Measurements from ENCODE around the gene RAB4B. TPM values are rescaled to one million over a fixed set of nuclear protein-coding genes. Genes with fewer than 3 reads are reported as not detected.
"Not testable (repeated sequence)": the region's sequence is repeated elsewhere in the genome, so short reads cannot be mapped to it uniquely, and the experiment has no call there.

Gene RAB4B
- total RNA-seq, 2 donors from 2014 or later, result 37.9 to 38.2 TPM

DNA sequence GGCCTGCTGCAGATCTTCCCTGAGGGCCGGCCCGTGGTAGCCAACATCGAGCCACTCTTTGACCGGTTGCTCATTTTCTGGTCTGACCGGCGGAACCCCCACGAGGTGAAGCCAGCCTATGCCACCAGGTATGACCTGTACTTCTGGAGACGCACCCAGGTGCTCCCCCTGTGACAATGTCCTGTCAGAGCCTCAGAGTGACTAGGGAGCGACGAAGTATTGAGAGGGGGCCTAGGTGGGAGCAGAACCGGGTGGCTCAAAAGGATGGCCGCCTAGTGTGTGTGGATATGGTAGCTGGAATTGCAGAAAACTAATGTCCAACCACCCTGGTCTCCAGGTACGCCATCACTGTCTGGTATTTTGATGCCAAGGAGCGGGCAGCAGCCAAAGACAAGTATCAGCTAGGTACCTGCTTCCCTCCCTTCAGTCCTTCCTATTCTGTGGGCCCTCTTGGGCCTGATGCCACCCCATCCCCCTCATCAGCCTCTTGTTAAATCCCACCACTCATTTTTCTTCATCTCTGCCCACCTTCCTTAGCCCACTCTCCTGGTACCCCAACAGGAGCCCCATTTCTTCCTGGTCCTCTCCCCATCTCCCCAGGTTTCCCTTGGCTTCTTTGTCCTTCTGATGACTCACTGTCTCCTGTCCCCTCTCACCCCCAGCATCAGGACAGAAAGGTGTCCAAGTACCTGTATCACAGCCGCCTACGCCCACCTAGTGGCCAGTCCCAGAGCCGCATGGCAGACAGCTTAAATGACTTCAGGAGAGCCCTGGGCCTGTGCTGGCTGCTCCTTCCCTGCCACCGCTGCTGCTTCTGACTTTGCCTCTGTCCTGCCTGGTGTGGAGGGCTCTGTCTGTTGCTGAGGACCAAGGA lies 29.3 kb downstream of the RAB4B start:
- TF ChIP-seq CTCF (IDR thresholded peaks at IDR 0.05), result peak; percentile 31
- DNase-seq (ENCODE audit: low spot score), result no peak
- no peaks in the 10 kb centered on the region for H3K27me3 ChIP-seq (replicated peaks; ENCODE audit: insufficient read depth)
- peaks cover 34 to 79% of the 10 kb centered on the region in 2 donors for H3K4me1 ChIP-seq (ENCODE audit: control insufficient read depth in 1 of 2, low read depth in 2 of 2)
- ATAC-seq (ENCODE audit: insufficient number of reproducible peaks, low FRiP score, low read depth), result no peak
- H3K9me3 ChIP-seq, result no peaks in the 10 kb centered on the region
- H3K27ac ChIP-seq, result peak overlapping the region; percentile 24 to 45
- H3K36me3 ChIP-seq, result peaks cover 15% of the 10 kb centered on the region
- H3K4me3 ChIP-seq, result no peak overlapping the region

DNA sequence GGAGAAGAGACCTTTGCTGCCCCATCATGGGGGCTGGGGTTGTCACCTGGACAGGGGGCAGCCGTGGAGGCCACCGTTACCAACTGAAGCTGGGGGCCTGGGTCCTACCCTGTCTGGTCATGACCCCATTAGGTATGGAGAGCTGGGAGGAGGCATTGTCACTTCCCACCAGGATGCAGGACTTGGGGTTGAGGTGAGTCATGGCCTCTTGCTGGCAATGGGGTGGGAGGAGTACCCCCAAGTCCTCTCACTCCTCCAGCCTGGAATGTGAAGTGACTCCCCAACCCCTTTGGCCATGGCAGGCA lies 29.9 kb downstream of the RAB4B start:
- no peak for TF ChIP-seq CTCF (IDR thresholded peaks at IDR 0.05)
- no peak for ATAC-seq (ENCODE audit: insufficient number of reproducible peaks, low FRiP score, low read depth)
- Histone ChIP-seq H3K27ac (peak overlapping the region in 1 of 2 donors; percentile 24), H3K27me3 (replicated peaks; ENCODE audit: insufficient read depth) (no peaks in the 10 kb centered on the region), H3K9me3 (no peaks in the 10 kb centered on the region), H3K4me3 (no peak overlapping the region), H3K4me1 (ENCODE audit: control insufficient read depth in 1 of 2, low read depth in 2 of 2) (peaks cover 31 to 79% of the 10 kb centered on the region in 2 donors), H3K36me3 (peaks cover 15% of the 10 kb centered on the region)
- DNase-seq (ENCODE audit: low spot score), result no peak

DNA sequence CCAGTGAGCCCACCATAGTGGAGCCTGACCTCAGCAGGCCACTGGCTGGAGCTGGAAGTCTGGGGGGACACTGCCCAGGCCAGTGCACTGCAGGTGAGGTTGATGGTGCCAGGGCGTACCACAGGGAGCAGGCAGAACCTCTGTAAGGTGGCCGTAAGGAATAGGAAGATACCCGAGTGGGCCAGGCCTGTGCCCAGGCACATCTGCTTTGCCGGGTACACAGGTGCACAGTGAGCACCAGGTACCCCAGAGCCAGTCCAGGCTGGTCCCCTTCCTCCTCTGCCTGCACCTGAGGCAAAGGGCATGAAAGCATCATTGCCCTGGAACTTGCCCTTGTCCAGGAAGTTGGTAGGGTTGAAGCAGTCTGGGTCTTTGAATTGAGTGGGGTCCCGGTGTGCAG lies 30.4 kb downstream of the RAB4B start:
- no peak for ATAC-seq (ENCODE audit: insufficient number of reproducible peaks, low FRiP score, low read depth)
- Histone ChIP-seq H3K27ac (peak overlapping the region in 1 of 2 donors; percentile 24), H3K36me3 (peaks cover 15% of the 10 kb centered on the region), H3K4me3 (no peak overlapping the region), H3K27me3 (replicated peaks; ENCODE audit: insufficient read depth) (no peaks in the 10 kb centered on the region), H3K9me3 (no peaks in the 10 kb centered on the region), H3K4me1 (ENCODE audit: control insufficient read depth in 1 of 2, low read depth in 2 of 2) (peaks cover 31 to 77% of the 10 kb centered on the region in 2 donors)
- TF ChIP-seq CTCF (IDR thresholded peaks at IDR 0.05), result no peak
- no peak for DNase-seq (ENCODE audit: low spot score)

DNA sequence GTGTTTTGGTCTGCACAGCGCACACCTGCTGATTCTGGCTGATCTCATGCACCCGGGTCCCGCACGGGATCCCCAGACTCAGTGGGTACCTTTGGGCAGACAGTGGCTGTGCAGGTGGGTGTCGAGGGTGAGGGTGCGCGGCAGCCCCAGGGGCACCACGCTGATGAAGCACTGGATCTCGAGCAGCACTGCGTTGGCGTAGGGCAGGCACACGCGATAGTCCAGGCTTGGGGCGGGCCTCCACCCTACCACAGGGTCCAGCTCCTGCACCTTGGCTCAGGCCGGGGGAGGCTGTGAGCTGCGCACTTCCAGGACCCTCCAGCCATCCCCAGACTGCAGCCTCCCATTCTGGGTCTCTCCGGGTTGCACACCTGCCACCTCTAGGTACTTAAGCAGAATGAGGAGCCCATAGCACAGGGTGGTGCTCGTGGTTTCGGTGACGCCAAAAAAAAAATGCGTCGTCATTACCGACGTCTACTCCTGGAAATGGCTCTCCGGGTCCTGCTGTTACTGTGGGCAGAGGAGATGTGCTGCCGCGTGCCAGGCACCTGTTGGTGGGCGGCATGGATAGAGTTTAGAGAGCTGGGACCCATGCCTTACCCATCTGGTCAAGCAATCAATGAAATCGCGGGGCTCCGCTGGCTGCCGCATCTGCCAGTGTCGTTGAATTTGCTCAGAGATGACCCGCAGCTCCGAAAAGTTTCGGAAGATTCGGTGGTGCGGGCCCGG lies 31.5 kb downstream of the RAB4B start:
- no peak for TF ChIP-seq CTCF (IDR thresholded peaks at IDR 0.05)
- DNase-seq (ENCODE audit: low spot score) (no peak), ATAC-seq (ENCODE audit: insufficient number of reproducible peaks, low FRiP score, low read depth) (no peak)
- H3K4me1 ChIP-seq (ENCODE audit: control insufficient read depth in 1 of 2, low read depth in 2 of 2), result peaks cover 22 to 72% of the 10 kb centered on the region in 2 donors
- peaks cover 15% of the 10 kb centered on the region for H3K36me3 ChIP-seq
- peak overlapping the region in 1 of 2 donors; percentile 73 for H3K27ac ChIP-seq
- H3K27me3 ChIP-seq (replicated peaks; ENCODE audit: insufficient read depth), result no peaks in the 10 kb centered on the region
- H3K4me3 ChIP-seq, result peak overlapping the region; percentile 69
- no peaks in the 10 kb centered on the region for H3K9me3 ChIP-seq

GRCh38 chr19:40810160-40810559 lies 32.1 kb downstream of the RAB4B start:
- DNase-seq (ENCODE audit: low spot score) (no peak), ATAC-seq (ENCODE audit: insufficient number of reproducible peaks, low FRiP score, low read depth) (no peak)
- Histone ChIP-seq H3K27ac (peak overlapping the region; percentile 68 to 73), H3K36me3 (peaks cover 15% of the 10 kb centered on the region), H3K4me1 (ENCODE audit: control insufficient read depth in 1 of 2, low read depth in 2 of 2) (peaks cover 16 to 66% of the 10 kb centered on the region in 2 donors), H3K4me3 (peak overlapping the region; percentile 69), H3K9me3 (no peaks in the 10 kb centered on the region), H3K27me3 (replicated peaks; ENCODE audit: insufficient read depth) (no peaks in the 10 kb centered on the region)
- TF ChIP-seq CTCF (IDR thresholded peaks at IDR 0.05), result no peak

- peak; percentile 78 for ATAC-seq (ENCODE audit: insufficient number of reproducible peaks, low FRiP score, low read depth)
- DNase-seq (ENCODE audit: low spot score); H3K27me3 ChIP-seq (replicated peaks; ENCODE audit: insufficient read depth); H3K9me3 ChIP-seq: not testable (repeated sequence)
- peaks cover 10 to 59% of the 10 kb centered on the region in 2 donors for H3K4me1 ChIP-seq (ENCODE audit: control insufficient read depth in 1 of 2, low read depth in 2 of 2)
- peaks cover 15% of the 10 kb centered on the region for H3K36me3 ChIP-seq
- H3K27ac ChIP-seq, result peak overlapping the region; percentile 50 to 73
- peak overlapping the region; percentile 69 for H3K4me3 ChIP-seq
Measured at GRCh38 chr19:40810649-40811408, 32.8 kb downstream of the RAB4B start.
